Neural cell (in vitro differentiated cells): ENCODE results near the gene ADAD2. TPM values are rescaled to one million over a fixed set of nuclear protein-coding genes. Genes with fewer than 3 reads are reported as not detected.

Experiments
- H2AFZ ChIP-seq: fragments of 200-600, 300-800 bp; sonication (generic), shearing (Covaris generic); 2 replicates; pipeline ENCODE4 v1.6.0; 2014; ENCODE audit warnings: low read depth, mild to moderate bottlenecking, antibody characterized with exemption, low read length, moderate library complexity
- H3F3A ChIP-seq: fragments of 200-600 bp; shearing (Covaris generic); 2 replicates; pipeline ENCODE4 v1.6.1; 2016; ENCODE audit warnings: mild to moderate bottlenecking, moderate library complexity, mixed read lengths, antibody characterized with exemption, low read length; ENCODE audit not compliant: insufficient read depth, poor library complexity, severe bottlenecking
- H3K27ac ChIP-seq: fragments of 200-600, 300-800 bp; sonication (generic), shearing (Covaris generic); 2 replicates; pipeline ENCODE4 v1.5.1; 2014; ENCODE audit warnings: mild to moderate bottlenecking, low read length, moderate library complexity
- H3K27me3 ChIP-seq: fragments of 300-800, 200-600 bp; sonication (generic), shearing (Covaris generic); 2 replicates; pipeline ENCODE4 v1.6.0; 2014; ENCODE audit warnings: mild to moderate bottlenecking, low read depth, low read length, moderate library complexity; ENCODE audit not compliant: insufficient read depth
- H3K36me3 ChIP-seq: fragments of 300-800, 200-600 bp; sonication (generic), shearing (Covaris generic); 2 replicates; pipeline ENCODE4 v1.5.1; 2014; ENCODE audit warnings: mild to moderate bottlenecking, antibody characterized with exemption, low read length, moderate library complexity; ENCODE audit not compliant: insufficient read depth
- H3K4me2 ChIP-seq: fragments of 300-800, 200-600 bp; sonication (generic), shearing (Covaris generic); 2 replicates; pipeline ENCODE4 v1.6.0; 2014; ENCODE audit warnings: mild to moderate bottlenecking, low read length
- H3K4me3 ChIP-seq: fragments of 300-800, 200-600 bp; sonication (generic), shearing (Covaris generic); 2 replicates; pipeline ENCODE4 v1.5.1; 2014; ENCODE audit warnings: mild to moderate bottlenecking, low read length, moderate library complexity
- H3K79me2 ChIP-seq: fragments of 200-600 bp; shearing (Covaris generic); replicated peaks from 2 replicates; pipeline ENCODE4 v1.6.0; 2014; ENCODE audit warnings: mild to moderate bottlenecking, low read length, moderate library complexity; ENCODE audit not compliant: insufficient read depth
- H3K9ac ChIP-seq: fragments of 300-800, 200-600 bp; sonication (generic), shearing (Covaris generic); 2 replicates; pipeline ENCODE4 v1.6.1; 2016; ENCODE audit warnings: mild to moderate bottlenecking, low read length, mixed read lengths
- H3K9me2 ChIP-seq: fragments of 200-600 bp; shearing (Covaris generic); 2 replicates; pipeline ENCODE4 v1.6.1; 2016; ENCODE audit warnings: mild to moderate bottlenecking, low read length, mixed read lengths; ENCODE audit not compliant: insufficient read depth
- H3K9me3 ChIP-seq: fragments of 200-600, 300-800 bp; sonication (generic), shearing (Covaris generic); 2 replicates; pipeline ENCODE4 v1.6.1; 2016; ENCODE audit warnings: mild to moderate bottlenecking, mixed run types, low read length, moderate library complexity, mixed read lengths
- H4K20me1 ChIP-seq: fragments of 200-600 bp; shearing (Covaris generic); 2 replicates; pipeline ENCODE4 v1.6.1; 2016; ENCODE audit warnings: mild to moderate bottlenecking, mixed run types; ENCODE audit not compliant: insufficient read depth
- CTCF ChIP-seq: fragments of 450-650 bp; IDR thresholded peaks from 2 replicates; pipeline ENCODE4 v1.5.1; 2014; ENCODE audit warnings: antibody characterized with exemption, mild to moderate bottlenecking, moderate library complexity; ENCODE audit not compliant: poor library complexity, severe bottlenecking
- EP300 ChIP-seq: fragments of 450-650 bp; conservative IDR thresholded peaks from 2 replicates; pipeline ENCODE4 v1.6.1; 2014; ENCODE audit warnings: antibody characterized with exemption, mild to moderate bottlenecking, moderate library complexity; ENCODE audit not compliant: poor library complexity, severe bottlenecking
- EZH2 ChIP-seq: fragments of 200-600, 300-800 bp; shearing (Covaris generic), sonication (generic); IDR thresholded peaks from 2 replicates; pipeline ENCODE4 v1.6.1; 2014; ENCODE audit warnings: antibody characterized with exemption, low read length, borderline replicate concordance, mild to moderate bottlenecking; ENCODE audit not compliant: insufficient read depth, poor library complexity, severe bottlenecking
- MXI1 ChIP-seq: fragments of 450-650 bp; conservative IDR thresholded peaks from 2 replicates; pipeline ENCODE4 v1.6.1; 2014; ENCODE audit warnings: antibody characterized with exemption, mild to moderate bottlenecking; ENCODE audit not compliant: poor library complexity, severe bottlenecking
- POLR2AphosphoS5 ChIP-seq: IDR thresholded peaks from 2 replicates; pipeline ENCODE4 v1.6.1; 2012
- RAD21 ChIP-seq: fragments of 450-650 bp; conservative IDR thresholded peaks from 2 replicates; pipeline ENCODE4 v1.6.1; 2014; ENCODE audit warnings: antibody characterized with exemption, mild to moderate bottlenecking, moderate library complexity
- REST ChIP-seq: IDR thresholded peaks from 2 replicates; pipeline ENCODE4 v1.6.1; 2012; ENCODE audit warnings: borderline replicate concordance
- SMC3 ChIP-seq: fragments of 450-650 bp; conservative IDR thresholded peaks from 2 replicates; pipeline ENCODE4 v1.6.1; 2014; ENCODE audit warnings: antibody characterized with exemption, mild to moderate bottlenecking, moderate library complexity; ENCODE audit not compliant: poor library complexity
- TAF1 ChIP-seq: IDR thresholded peaks from 2 replicates; pipeline ENCODE4 v1.6.1; 2012; ENCODE audit warnings: low read depth
- polyA plus RNA-seq: library from polyadenylated mRNA; depleted of rRNA; stranded (reverse); fragments of >200 nt; gene quantifications from 2 replicates; pipeline ENCODE4 v1.2.3, GENCODE V29; 2014

Gene ADAD2
- polyA plus RNA-seq, 1 donor from 2014 or later: not detected

GRCh38 chr16:84182104-84182503 lies 8.9 kb upstream of the ADAD2 start:
- no peaks in the 10 kb centered on the region for H3F3A ChIP-seq
- H3K9me2 ChIP-seq: no peaks in the 10 kb centered on the region
- no peaks in the 10 kb centered on the region for H3K9me3 ChIP-seq
- no peak overlapping the region for H3K4me3 ChIP-seq
- H3K36me3 ChIP-seq: no peaks in the 10 kb centered on the region
- H3K9ac ChIP-seq: no peak overlapping the region
- TF ChIP-seq POLR2AphosphoS5 (no peak), EP300 (no peak)
- H4K20me1 ChIP-seq: no peaks in the 10 kb centered on the region
- no peak overlapping the region for H2AFZ ChIP-seq
- no peaks in the 10 kb centered on the region for H3K27me3 ChIP-seq
- H3K79me2 ChIP-seq: peaks cover 17% of the 10 kb centered on the region
- H3K27ac ChIP-seq: no peak overlapping the region
- no peak overlapping the region for H3K4me2 ChIP-seq

- H2AFZ ChIP-seq: no peak overlapping the region
- no peaks in the 10 kb centered on the region for H3F3A ChIP-seq
- H3K9me2 ChIP-seq: no peaks in the 10 kb centered on the region
- H3K36me3 ChIP-seq: no peaks in the 10 kb centered on the region
- no peak overlapping the region for H3K9ac ChIP-seq
- no peaks in the 10 kb centered on the region for H3K27me3 ChIP-seq
- H3K27ac ChIP-seq: no peak overlapping the region
- no peak overlapping the region for H3K4me3 ChIP-seq
- H3K4me2 ChIP-seq: no peak overlapping the region
- H3K9me3 ChIP-seq: no peaks in the 10 kb centered on the region
- no peaks in the 10 kb centered on the region for H4K20me1 ChIP-seq
- TF ChIP-seq CTCF (no peak), EP300 (no peak), REST (no peak), TAF1 (no peak), RAD21 (no peak), POLR2AphosphoS5 (no peak), MXI1 (no peak), EZH2 (no peak), SMC3 (no peak)
- H3K79me2 ChIP-seq: peaks cover 20% of the 10 kb centered on the region
Measured at GRCh38 chr16:84182680-84183571, 8.0 kb upstream of the ADAD2 start.
